ENCODE measurements around the gene ADGRD1.

Gene ADGRD1

GRCh38 chr12:130973109-130973508 is 19.4 kb downstream of the ADGRD1 start:
- Histone ChIP-seq H3K4me3 (ENCODE audit: low read length) (no peak overlapping the region), H3F3A (ENCODE audit: control insufficient read depth, insufficient read depth) (no peaks in the 10 kb centered on the region), H3K4me1 (ENCODE audit: control insufficient read depth, low read length) (peaks cover 46% of the 10 kb centered on the region), H3K27ac (ENCODE audit: low read depth, low read length) (no peak overlapping the region), H3K36me3 (ENCODE audit: control insufficient read depth, low read length) (no peaks in the 10 kb centered on the region), H3K4me2 (ENCODE audit: low read length) (no peak overlapping the region), H3K9me3 (ENCODE audit: control insufficient read depth, insufficient read depth, low read length) (no peaks in the 10 kb centered on the region), H3K79me2 (ENCODE audit: control insufficient read depth, low read length) (peaks cover 4% of the 10 kb centered on the region), H4K20me1 (ENCODE audit: control insufficient read depth, insufficient read depth, low read depth, low read length) (no peaks in the 10 kb centered on the region), H3K27me3 (ENCODE audit: control insufficient read depth, low read length) (no peaks in the 10 kb centered on the region), H3K9me2 (replicated peaks; ENCODE audit: control insufficient read depth, low read length) (no peaks in the 10 kb centered on the region)
- TF ChIP-seq EZH2phosphoT487 (IDR thresholded peaks at IDR 0.05; ENCODE audit: borderline replicate concordance, low read length) (no peak), CTCF (IDR thresholded peaks at IDR 0.05; ENCODE audit: low read depth, low read length, poor library complexity, severe bottlenecking) (no peak)

DNA sequence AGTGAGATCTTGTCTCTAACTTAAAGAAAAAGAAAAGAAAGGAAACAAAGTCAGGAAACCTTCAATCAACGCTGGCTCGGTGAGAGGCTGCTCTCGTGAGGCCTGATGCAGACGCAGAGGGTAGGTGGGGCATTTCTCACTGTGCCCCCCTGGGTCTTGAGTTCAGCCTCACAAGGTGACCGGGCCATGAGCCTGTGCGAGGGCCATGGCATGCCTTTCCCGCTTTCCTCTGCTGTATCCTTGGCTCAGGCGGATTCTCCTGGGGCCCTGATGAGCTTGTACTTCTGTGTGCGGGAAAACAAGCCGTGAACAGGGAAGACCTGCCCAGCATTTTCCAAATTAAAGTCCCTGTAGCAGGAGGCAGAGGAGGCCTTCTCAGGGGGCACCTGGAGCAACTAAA is 20.2 kb downstream of the ADGRD1 start:
- no peak overlapping the region for H3K4me3 ChIP-seq (ENCODE audit: low read length)
- TF ChIP-seq CTCF (IDR thresholded peaks at IDR 0.05; ENCODE audit: low read depth, low read length, poor library complexity, severe bottlenecking) = no peak
- no peak for TF ChIP-seq EZH2phosphoT487 (IDR thresholded peaks at IDR 0.05; ENCODE audit: borderline replicate concordance, low read length)
- H3K79me2 ChIP-seq (ENCODE audit: control insufficient read depth, low read length) = peaks cover 7% of the 10 kb centered on the region
- no peaks in the 10 kb centered on the region for H3K9me2 ChIP-seq (replicated peaks; ENCODE audit: control insufficient read depth, low read length)
- no peaks in the 10 kb centered on the region for H3K9me3 ChIP-seq (ENCODE audit: control insufficient read depth, insufficient read depth, low read length)
- no peaks in the 10 kb centered on the region; the same call in 1 of the 2 replicates for H3F3A ChIP-seq (ENCODE audit: control insufficient read depth, insufficient read depth)
- H4K20me1 ChIP-seq (ENCODE audit: control insufficient read depth, insufficient read depth, low read depth, low read length) = no peaks in the 10 kb centered on the region
- H3K27me3 ChIP-seq (ENCODE audit: control insufficient read depth, low read length) = no peaks in the 10 kb centered on the region
- peaks cover 48% of the 10 kb centered on the region for H3K4me1 ChIP-seq (ENCODE audit: control insufficient read depth, low read length)
- H3K4me2 ChIP-seq (ENCODE audit: low read length) = no peak overlapping the region
- H3K27ac ChIP-seq (ENCODE audit: low read depth, low read length) = no peak overlapping the region
- no peaks in the 10 kb centered on the region for H3K36me3 ChIP-seq (ENCODE audit: control insufficient read depth, low read length)

GRCh38 chr12:130975116-130975515 is 21.4 kb downstream of the ADGRD1 start:
- Histone ChIP-seq H3K36me3 (ENCODE audit: control insufficient read depth, low read length) (peaks cover 6% of the 10 kb centered on the region), H3K27ac (ENCODE audit: low read depth, low read length) (no peak overlapping the region), H3K79me2 (ENCODE audit: control insufficient read depth, low read length) (peaks cover 7% of the 10 kb centered on the region), H3K9me2 (replicated peaks; ENCODE audit: control insufficient read depth, low read length) (no peaks in the 10 kb centered on the region), H4K20me1 (ENCODE audit: control insufficient read depth, insufficient read depth, low read depth, low read length) (no peaks in the 10 kb centered on the region), H3K4me1 (ENCODE audit: control insufficient read depth, low read length) (peaks cover 45% of the 10 kb centered on the region), H3K4me3 (ENCODE audit: low read length) (no peak overlapping the region), H3K27me3 (ENCODE audit: control insufficient read depth, low read length) (no peaks in the 10 kb centered on the region), H3K4me2 (ENCODE audit: low read length) (no peak overlapping the region), H3F3A (ENCODE audit: control insufficient read depth, insufficient read depth) (peaks cover 7% of the 10 kb centered on the region), H3K9me3 (ENCODE audit: control insufficient read depth, insufficient read depth, low read length) (no peaks in the 10 kb centered on the region)
- no peak for TF ChIP-seq CTCF (IDR thresholded peaks at IDR 0.05; ENCODE audit: low read depth, low read length, poor library complexity, severe bottlenecking)
- TF ChIP-seq EZH2phosphoT487 (IDR thresholded peaks at IDR 0.05; ENCODE audit: borderline replicate concordance, low read length) = no peak
